Activated B cell treated with CpG ODN at 0.5 μM for 24 hours (primary cell): ENCODE measurements around the gene IFI27L2. TPM values are rescaled to one million over a fixed set of nuclear protein-coding genes. Genes with fewer than 3 reads are reported as not detected.

Experiments
- ATAC-seq: fragments of 200-7000 bp; cut with Tn5 transposase; one replicate; pipeline ENCODE4 v1.10.0; 2021; ENCODE audit warnings: low read depth, mild to moderate bottlenecking, moderate library complexity
- CTCF ChIA-PET: fragments of 350-600 bp; sonication (Branson Sonifier 250); formaldehyde crosslinking; loops from one replicate; lab custom pipeline; 2021; ENCODE audit warnings: antibody characterized with exemption; lab: Charles Lee
- POLR2A ChIA-PET: fragments of 350-600 bp; sonication (Branson Sonifier 250); formaldehyde crosslinking; loops from one replicate; lab custom pipeline; 2021; ENCODE audit warnings: antibody characterized with exemption; lab: Charles Lee
- DNase-seq: peaks from one replicate; pipeline ENCODE4 v3.0.0; 2022
- H3K27ac Mint-ChIP-seq: one replicate; pipeline ENCODE4 v1.8.0; 2020; ENCODE audit warnings: mixed read lengths
- H3K27me3 Mint-ChIP-seq: one replicate; pipeline ENCODE4 v1.8.0; 2021; ENCODE audit warnings: mixed read lengths
- H3K36me3 Mint-ChIP-seq: one replicate; pipeline ENCODE4 v1.8.0; 2021; ENCODE audit warnings: low read depth, mixed read lengths
- H3K4me1 Mint-ChIP-seq: one replicate; pipeline ENCODE4 v1.8.0; 2021; ENCODE audit warnings: mixed read lengths
- H3K4me3 Mint-ChIP-seq: one replicate; pipeline ENCODE4 v1.8.0; 2020; ENCODE audit warnings: mild to moderate bottlenecking, mixed read lengths
- H3K9me3 Mint-ChIP-seq: one replicate; pipeline ENCODE4 v1.8.0; 2020; ENCODE audit warnings: mixed read lengths
- intact Hi-C: fragments of 100-400 bp; cut with micrococcal nuclease; formaldehyde crosslinking; loops from one replicate; pipeline ENCODE4 v1.15.1; 2024
- total RNA-seq: library from RNA; stranded (reverse); gene quantifications from 2 replicates; pipeline ENCODE4 v1.2.3, GENCODE V29; 2022
- TF ChIP-seq, protein P1 (sequence below): fragments of 200-600 bp; IDR thresholded peaks from one replicate; pipeline ENCODE4 v1.8.0; 2022; ENCODE audit warnings: antibody characterized with exemption, mild to moderate bottlenecking

Gene IFI27L2
- total RNA-seq, 1 donor from 2014 or later = 37.3 TPM

GRCh38 chr14:94172545-94172944 is 43.1 kb upstream of the IFI27L2 start:
- intact Hi-C loops = loop anchor here (2.0 to 10.0 kb wide), 2 partner anchors 92 to 1362 kb away; partner anchors contain the start of genes DDX24, GLRX5 and IFI27L1
- CTCF ChIA-PET = interaction anchor here (1.1 kb wide), 1 partner anchor 36 kb away, joined by 3 read pairs; no protein-coding TSS in a partner anchor
- no peak overlapping the region for H3K27ac Mint-ChIP-seq

DNA sequence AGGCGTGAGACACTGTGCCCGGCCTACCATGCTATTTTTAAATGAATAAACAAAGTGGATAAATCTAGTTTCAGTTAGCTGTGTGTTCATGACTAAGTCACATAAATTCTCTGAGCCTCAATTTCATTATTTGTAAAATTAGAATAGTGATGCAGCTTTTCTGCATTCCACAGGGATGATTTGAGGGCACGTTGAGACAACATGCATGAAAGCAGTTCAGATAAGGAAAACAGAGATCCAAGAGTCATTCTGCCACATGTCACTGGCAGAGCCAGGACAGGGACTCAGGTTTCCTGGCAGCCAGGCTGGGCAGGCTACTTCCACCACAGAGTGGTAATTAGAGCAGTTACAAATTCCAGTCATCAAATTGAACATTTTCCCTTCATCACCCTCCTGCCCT is 41.8 kb upstream of the IFI27L2 start:
- no peak for DNase-seq
- TF ChIP-seq, protein P1, sequence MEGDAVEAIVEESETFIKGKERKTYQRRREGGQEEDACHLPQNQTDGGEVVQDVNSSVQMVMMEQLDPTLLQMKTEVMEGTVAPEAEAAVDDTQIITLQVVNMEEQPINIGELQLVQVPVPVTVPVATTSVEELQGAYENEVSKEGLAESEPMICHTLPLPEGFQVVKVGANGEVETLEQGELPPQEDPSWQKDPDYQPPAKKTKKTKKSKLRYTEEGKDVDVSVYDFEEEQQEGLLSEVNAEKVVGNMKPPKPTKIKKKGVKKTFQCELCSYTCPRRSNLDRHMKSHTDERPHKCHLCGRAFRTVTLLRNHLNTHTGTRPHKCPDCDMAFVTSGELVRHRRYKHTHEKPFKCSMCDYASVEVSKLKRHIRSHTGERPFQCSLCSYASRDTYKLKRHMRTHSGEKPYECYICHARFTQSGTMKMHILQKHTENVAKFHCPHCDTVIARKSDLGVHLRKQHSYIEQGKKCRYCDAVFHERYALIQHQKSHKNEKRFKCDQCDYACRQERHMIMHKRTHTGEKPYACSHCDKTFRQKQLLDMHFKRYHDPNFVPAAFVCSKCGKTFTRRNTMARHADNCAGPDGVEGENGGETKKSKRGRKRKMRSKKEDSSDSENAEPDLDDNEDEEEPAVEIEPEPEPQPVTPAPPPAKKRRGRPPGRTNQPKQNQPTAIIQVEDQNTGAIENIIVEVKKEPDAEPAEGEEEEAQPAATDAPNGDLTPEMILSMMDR = no peak
- intact Hi-C loops = loop anchor here (10.0 kb wide), 1 partner anchor 1364 kb away; the partner anchor contains the start of gene GLRX5
- ChIA-PET POLR2A (no interaction called here), CTCF (interaction anchor here (1.2 to 1.3 kb wide), 2 partner anchors 9 to 34 kb away, joined by 3 to 4 read pairs; no protein-coding TSS in a partner anchor)
- Mint-ChIP-seq H3K4me1 (peaks cover 15% of the 10 kb centered on the region), H3K36me3 (no peaks in the 10 kb centered on the region), H3K9me3 (no peaks in the 10 kb centered on the region), H3K27ac (no peak overlapping the region), H3K4me3 (no peak overlapping the region), H3K27me3 (peaks cover 28% of the 10 kb centered on the region)
- no peak for ATAC-seq

More at GRCh38 chr14:94172545-94172944, 43.1 kb upstream of the IFI27L2 start:
- H3K4me3 Mint-ChIP-seq = peak overlapping the region; percentile 81
- TF ChIP-seq, protein P1 = no peak
- no peaks in the 10 kb centered on the region for H3K9me3 Mint-ChIP-seq
- H3K36me3 Mint-ChIP-seq = no peaks in the 10 kb centered on the region
- H3K27me3 Mint-ChIP-seq = peaks cover 35% of the 10 kb centered on the region
- POLR2A ChIA-PET = no interaction called here
- ATAC-seq (no peak), DNase-seq (no peak)
- H3K4me1 Mint-ChIP-seq = peaks cover 15% of the 10 kb centered on the region

- Mint-ChIP-seq H3K4me1 (peaks cover 8% of the 10 kb centered on the region), H3K9me3 (no peaks in the 10 kb centered on the region), H3K36me3 (no peaks in the 10 kb centered on the region), H3K27me3 (peaks cover 20% of the 10 kb centered on the region), H3K4me3 (no peak overlapping the region), H3K27ac (no peak overlapping the region)
- POLR2A ChIA-PET = no interaction called here
- ATAC-seq = no peak
- TF ChIP-seq, protein P1 = no peak
- no peak for DNase-seq
- CTCF ChIA-PET = interaction anchor here (0.7 to 1.5 kb wide), 3 partner anchors 10 to 38 kb away, joined by 3 to 4 read pairs (median 3); no protein-coding TSS in a partner anchor
- intact Hi-C loops = loop anchor here (10.0 kb wide), 1 partner anchor 1365 kb away; the partner anchor contains the start of gene GLRX5
Measured at GRCh38 chr14:94170136-94170535, 40.7 kb upstream of the IFI27L2 start.

GRCh38 chr14:94165744-94166143 is 36.3 kb upstream of the IFI27L2 start:
- TF ChIP-seq, protein P1 = no peak
- no peak for DNase-seq
- POLR2A ChIA-PET = no interaction called here
- Mint-ChIP-seq H3K4me1 (no peaks in the 10 kb centered on the region), H3K27ac (no peak overlapping the region), H3K9me3 (no peaks in the 10 kb centered on the region), H3K4me3 (no peak overlapping the region), H3K27me3 (peaks cover 8% of the 10 kb centered on the region), H3K36me3 (no peaks in the 10 kb centered on the region)
- no peak for ATAC-seq
- intact Hi-C loops = no loop called here
- CTCF ChIA-PET = interaction anchor here (0.9 kb wide), 1 partner anchor 29 kb away, joined by 4 read pairs; no protein-coding TSS in a partner anchor

GRCh38 chr14:94164685-94165431 is 35.5 kb upstream of the IFI27L2 start:
- intact Hi-C loops = no loop called here
- H3K4me3 Mint-ChIP-seq = no peak overlapping the region
- H3K4me1 Mint-ChIP-seq = no peaks in the 10 kb centered on the region
- DNase-seq = no peak
- ChIA-PET CTCF (no interaction called here), POLR2A (interaction anchor here (0.6 kb wide), 1 partner anchor 11 kb away, joined by 3 read pairs; no protein-coding TSS in a partner anchor)
- TF ChIP-seq, protein P1 = no peak
- no peaks in the 10 kb centered on the region for H3K36me3 Mint-ChIP-seq
- no peak overlapping the region for H3K27ac Mint-ChIP-seq
- peaks cover 8% of the 10 kb centered on the region for H3K27me3 Mint-ChIP-seq
- no peak for ATAC-seq
- H3K9me3 Mint-ChIP-seq = no peaks in the 10 kb centered on the region
